ENCODE data around the gene APCDD1.

APCDD1 gene

DNA sequence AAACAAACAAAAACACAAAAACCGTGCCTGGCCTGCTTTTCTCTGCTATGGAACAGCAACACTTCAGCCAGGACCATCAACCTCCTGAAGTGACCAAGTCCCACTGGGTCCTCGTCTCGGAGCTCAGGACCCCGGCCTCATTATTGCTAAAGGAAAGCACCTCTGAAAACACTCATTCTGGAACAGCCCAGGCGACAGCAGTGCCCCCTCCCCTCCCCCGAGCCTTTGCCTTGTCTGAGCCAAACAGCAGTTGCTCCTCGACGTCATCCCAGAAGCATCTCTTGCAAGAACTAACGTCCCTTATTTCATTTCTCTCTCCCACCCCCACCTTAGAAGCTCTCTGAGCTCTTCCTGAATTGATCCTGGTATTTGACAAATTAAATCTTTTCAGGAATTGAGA is 27.4 kb downstream of the APCDD1 start:
- TF ChIP-seq CTCF (IDR thresholded peaks at IDR 0.05; ENCODE audit: extremely low read depth, missing control alignments) = no peak
- no peak for DNase-seq (ENCODE audit: low spot score)

DNA sequence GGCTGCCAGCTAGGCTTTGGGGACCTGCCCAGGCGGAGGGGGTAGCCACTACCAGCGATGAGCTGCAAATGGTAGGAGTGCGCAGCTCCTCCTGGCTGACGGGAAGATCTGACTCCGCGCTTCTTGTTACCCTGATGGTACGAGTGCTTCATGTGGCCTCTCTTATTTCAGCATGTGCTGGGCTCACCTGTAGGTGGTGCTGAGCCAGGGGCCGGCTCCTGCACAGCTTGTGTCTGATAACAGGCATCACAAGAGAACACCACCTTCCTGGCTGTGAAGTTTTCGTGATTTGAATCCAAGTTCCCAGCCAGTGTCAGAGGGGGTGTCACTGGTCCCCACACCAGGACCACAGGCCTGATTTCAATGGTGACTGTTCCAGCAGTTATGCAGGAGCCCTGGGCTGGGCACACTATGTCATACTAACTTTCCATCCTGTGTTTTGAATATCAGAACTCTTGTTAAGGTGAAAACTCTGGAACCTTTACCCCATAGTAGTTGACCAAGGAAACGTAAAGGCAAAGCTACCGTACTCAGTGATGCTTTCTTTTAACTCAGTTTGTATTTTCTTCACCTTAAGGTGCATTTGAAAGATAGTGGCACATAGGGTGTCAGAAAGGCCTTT is 28.0 kb downstream of the APCDD1 start:
- TF ChIP-seq CTCF (IDR thresholded peaks at IDR 0.05; ENCODE audit: extremely low read depth, missing control alignments) = no peak
- DNase-seq (ENCODE audit: low spot score) = no peak

DNA sequence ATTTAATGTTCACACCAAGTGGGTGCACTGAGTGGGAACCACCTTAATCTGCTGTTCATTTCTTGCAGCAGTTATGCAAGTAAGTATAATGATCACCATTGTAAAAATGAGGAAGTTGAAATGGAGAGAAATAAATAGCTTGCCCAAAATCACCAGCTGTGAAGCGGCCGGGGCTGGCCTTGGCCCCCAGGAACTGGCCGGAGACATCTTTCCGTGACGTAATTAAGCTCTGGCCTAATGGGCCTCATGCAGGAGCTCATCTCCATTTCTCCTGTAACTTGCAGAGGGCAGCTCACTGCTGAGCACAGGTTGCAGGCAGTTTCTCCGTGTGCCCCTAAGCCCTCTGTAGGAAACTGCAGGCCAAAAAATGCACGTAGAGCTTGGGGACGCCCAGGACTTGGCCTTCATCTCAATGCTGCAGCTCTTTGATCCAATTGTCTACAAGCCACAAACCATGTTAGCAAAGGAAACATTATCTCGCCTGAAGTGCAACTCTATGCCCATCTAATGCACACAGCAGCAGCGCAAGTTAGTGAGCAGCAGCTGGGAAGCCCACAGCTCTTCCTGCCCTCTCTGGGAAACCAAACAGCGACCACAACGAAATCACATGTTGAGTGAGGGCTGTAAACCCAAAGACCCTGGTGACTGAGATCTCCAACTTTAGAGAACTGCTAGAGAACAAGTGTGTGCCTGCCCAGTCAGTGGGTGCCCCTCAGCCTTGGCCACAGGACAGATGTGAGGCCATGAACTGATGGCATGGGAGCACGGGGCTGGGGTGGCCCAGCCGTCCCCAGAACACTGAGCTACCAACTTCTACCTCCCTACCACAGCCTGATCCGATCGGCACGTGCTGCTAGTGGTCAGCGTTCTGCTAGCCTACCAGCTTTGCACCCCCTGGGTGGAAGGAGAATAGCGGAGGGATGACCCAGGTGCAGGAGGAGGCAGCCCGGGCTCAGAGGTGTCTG is 28.8 kb downstream of the APCDD1 start:
- peak; percentile 80 for DNase-seq (ENCODE audit: low spot score)
- TF ChIP-seq CTCF (IDR thresholded peaks at IDR 0.05; ENCODE audit: extremely low read depth, missing control alignments) = no peak

DNA sequence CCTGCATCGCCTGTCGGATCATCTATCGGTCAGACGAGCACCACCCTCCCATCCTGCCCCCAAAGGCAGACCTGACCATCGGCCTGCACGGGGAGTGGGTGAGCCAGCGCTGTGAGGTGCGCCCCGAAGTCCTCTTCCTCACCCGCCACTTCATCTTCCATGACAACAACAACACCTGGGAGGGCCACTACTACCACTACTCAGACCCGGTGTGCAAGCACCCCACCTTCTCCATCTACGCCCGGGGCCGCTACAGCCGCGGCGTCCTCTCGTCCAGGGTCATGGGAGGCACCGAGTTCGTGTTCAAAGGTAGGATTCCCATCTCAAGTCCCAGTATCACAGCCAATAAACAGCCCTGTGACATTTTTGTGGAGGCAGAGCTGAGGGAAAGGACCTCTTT is 31.0 kb downstream of the APCDD1 start:
- DNase-seq (ENCODE audit: low spot score) = no peak
- no peak for TF ChIP-seq CTCF (IDR thresholded peaks at IDR 0.05; ENCODE audit: extremely low read depth, missing control alignments)

DNA sequence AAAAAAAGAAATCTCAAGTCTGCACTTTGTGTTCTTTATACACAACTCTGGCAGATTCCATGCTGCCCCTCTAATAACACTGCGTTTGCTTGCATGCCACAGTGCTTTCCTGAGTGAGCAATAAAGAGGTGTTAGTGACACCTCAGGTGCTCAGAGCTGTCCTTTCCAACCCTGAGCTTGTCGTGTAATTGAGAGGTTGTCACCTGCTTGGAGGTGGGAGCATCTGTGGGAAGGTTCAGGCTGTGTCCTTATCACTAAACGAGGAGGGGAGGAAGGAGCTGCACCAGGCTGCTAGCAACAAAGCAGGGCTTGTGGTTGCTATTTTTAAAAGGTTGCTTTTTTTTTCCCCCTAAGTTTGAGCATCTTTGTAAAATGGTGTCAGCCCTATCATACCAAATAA is 31.9 kb downstream of the APCDD1 start:
- TF ChIP-seq CTCF (IDR thresholded peaks at IDR 0.05; ENCODE audit: extremely low read depth, missing control alignments) = no peak
- DNase-seq (ENCODE audit: low spot score) = no peak

- no peak for TF ChIP-seq CTCF (IDR thresholded peaks at IDR 0.05; ENCODE audit: extremely low read depth, missing control alignments)
- no peak for DNase-seq (ENCODE audit: low spot score)
Measured at GRCh38 chr18:10487154-10487553, 32.7 kb downstream of the APCDD1 start.

- TF ChIP-seq CTCF (IDR thresholded peaks at IDR 0.05; ENCODE audit: extremely low read depth, missing control alignments) = no peak
- DNase-seq (ENCODE audit: low spot score) = no peak
Measured at GRCh38 chr18:10488017-10488416, 33.6 kb downstream of the APCDD1 start.
